HL-60/S4 treated with phorbol 12-myristate 13-acetate at 8.2 ng/mL for 4 days and 3 days (cell line): ENCODE data around the gene ASMTL.
"Not testable (repeated sequence)": the region's sequence is repeated elsewhere in the genome, so short reads cannot be mapped to it uniquely, and the experiment has no call there.

Source experiments
- in situ Hi-C: fragments of 300-500 bp; cut with MboI; formaldehyde crosslinking; loops from 2 replicates; pipeline ENCODE4 v1.15.0; 2022; ENCODE audit warnings: low sequenced_read_pairs

Gene ASMTL

DNA sequence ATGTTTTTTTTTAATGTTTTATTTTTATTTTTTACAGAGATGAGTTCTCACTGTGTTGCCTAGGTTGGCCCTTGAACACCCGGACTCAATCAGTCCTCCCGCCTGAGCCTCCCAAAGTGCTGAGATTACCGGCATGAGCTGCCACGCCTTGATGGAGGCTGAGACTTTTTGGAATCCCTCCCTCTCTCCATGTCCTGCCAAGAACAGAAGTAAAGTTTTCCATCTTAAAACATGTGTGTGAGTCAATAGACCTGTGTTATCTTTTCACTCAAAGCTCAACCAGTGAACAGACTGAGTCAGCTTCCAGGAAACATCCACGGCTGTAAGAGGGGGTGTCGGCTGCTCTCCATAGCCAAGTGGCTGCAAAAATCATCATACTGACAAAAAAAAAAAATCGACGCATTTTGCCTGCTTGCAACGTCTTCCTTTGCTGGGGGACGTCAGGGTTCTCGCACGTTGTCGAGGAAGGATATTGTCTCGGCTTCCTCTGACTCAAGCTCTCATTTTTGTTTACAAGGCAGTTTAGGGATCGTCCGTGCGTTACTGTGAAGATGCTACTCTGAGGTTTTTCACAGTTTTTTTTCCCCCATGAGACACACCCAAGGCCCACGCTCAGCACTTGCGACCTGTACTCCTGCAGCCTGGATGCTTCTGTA is 10.0 kb upstream of the ASMTL start:
- in situ Hi-C loops, result loop anchor here (25.0 kb wide), 1 partner anchor 125 kb away; the partner anchor contains the start of gene AKAP17A

DNA sequence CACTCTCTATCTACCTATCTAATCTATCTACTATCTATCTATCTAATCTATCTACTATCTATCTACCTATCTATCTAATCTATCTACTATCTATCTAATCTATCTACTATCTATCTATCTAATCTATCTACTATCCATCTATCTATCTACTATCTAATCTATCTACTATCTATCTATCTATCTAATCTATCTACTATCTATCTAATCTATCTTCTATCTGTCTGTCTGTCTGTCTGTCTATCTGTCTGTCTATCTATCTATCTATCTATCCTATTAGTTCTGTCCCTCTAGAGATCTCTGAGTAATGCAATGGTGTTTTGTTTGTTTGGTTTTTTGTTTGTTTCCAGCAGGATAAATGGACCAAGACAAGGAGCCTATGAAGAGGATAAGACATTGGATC is 9.4 kb upstream of the ASMTL start:
- in situ Hi-C loops, result loop anchor here (25.0 kb wide), 1 partner anchor 125 kb away; the partner anchor contains the start of gene AKAP17A

DNA sequence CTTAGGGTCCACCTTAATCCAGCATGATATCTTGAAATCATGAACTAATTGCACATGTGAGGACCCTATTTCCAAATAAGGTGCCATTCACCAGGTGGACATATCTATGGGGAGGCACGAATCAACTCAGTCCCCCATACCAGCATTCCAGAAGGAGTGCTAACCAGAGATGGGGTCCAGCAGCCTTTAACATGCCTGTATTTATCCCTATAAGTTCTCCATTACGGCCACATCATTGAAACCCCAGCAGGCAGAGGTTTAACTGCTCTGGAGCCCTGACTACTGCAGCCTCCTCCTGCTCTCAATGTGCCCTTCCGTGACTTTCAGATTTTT is 3.2 kb upstream of the ASMTL start:
- in situ Hi-C loops, result loop anchor here (25.0 kb wide), 1 partner anchor 131 kb away; the partner anchor contains the start of gene AKAP17A

DNA sequence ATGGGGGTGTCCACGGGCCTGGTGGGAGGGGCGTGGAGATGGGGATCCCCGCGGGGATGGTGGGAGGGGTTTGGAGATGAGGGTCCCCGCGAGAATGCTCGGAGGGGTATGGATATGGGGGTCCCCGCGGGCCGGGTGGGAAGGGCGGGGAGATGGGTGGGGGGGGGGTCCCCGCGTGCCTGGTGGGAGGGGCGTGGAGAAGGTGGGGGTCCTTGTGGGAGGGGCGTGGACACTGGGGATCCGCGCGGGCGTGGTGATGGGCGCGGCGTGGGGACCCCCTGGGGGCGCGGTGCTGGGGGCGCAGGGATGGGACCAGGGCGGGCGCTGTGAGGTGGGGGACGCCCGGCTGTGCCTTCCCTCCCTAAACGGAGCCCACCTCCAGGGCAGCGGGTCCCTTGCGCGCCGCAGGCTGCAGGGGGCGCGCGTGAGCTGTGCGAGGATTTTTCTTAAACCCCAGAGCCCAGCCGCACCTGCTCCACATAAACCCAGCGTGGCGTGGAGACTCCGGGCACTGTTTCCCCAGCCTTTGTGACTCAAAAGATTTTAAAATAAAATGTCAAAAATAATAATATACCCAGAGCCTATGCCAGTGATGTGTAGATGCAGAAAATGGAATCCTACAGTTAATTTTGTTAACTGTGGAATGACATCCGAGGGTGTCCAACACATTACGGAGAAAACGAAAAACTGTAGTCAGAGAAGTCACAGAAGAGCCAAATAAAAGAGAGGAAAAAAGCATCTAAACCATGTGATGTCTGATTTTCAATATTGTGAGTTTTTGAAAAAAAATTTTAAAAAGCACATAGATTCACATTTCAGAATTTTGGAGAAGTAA is 1.5 kb upstream of the ASMTL start:
- in situ Hi-C loops, result loop anchor here (25.0 kb wide), 1 partner anchor 133 kb away; the partner anchor contains the start of gene AKAP17A

DNA sequence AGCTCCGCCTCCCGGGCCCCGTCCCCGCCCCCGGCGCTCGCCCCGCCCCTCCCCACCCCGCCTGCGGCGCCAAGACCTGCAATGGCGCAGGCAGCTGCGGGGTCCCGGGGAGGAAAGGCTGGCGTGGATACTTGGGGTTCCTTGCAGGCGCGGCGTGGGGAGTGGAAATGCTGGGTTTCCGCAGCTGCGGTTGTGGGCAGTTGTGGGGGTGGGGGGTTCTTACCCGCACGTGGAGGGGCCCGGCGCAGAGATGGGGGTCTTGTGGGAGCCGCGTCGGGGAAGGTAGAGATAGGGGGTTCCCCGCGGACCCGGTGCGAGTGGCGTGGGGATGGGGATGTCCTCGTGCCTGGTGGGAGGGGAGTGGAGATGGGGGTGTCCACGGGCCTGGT is 680 bp upstream of the ASMTL start:
- in situ Hi-C loops, result loop anchor here (25.0 kb wide), 1 partner anchor 134 kb away; the partner anchor contains the start of gene AKAP17A

DNA sequence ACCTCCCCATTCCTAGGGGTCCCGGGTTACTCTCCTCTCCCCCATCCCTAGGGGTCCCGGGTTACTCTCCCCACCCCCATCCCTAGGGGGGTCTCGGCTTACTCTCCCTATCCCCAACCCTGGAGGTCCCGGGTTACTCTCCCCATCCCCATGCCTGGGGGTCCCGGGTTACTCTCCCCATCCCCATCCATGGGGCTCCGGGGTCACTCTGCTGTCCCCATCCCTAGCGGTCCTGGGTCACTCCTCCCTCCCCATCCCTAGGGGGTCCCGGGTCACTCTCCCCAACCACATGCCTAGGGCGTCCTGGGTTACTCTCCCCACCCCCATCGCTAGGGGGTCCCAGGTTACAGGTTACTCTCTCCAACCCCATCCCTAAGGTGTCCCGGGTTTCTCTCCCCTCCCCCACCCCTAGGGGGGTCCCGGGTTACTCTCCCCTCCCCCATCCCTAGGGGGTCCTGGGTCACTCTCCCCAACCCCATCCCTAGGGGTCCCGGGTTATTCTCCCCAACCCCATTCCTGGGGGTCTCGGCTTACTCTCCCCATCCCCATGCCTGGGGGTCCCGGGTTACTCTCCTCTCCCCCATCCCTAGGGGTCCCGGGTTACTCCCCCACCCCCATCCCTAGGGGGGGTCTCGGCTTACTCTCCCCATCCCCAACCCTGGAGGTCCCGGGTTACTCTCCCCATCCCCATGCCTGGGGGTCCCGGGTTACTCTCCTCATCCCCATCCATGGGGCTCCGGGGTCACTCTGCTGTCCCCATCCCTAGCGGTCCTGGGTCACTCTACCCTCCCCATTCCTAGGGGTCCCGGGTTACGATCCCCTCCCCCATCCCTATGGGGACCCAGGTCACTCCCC is 821 bp downstream of the ASMTL start:
- in situ Hi-C loops, result loop anchor here (25.0 kb wide), 1 partner anchor 135 kb away; the partner anchor contains the start of gene AKAP17A

DNA sequence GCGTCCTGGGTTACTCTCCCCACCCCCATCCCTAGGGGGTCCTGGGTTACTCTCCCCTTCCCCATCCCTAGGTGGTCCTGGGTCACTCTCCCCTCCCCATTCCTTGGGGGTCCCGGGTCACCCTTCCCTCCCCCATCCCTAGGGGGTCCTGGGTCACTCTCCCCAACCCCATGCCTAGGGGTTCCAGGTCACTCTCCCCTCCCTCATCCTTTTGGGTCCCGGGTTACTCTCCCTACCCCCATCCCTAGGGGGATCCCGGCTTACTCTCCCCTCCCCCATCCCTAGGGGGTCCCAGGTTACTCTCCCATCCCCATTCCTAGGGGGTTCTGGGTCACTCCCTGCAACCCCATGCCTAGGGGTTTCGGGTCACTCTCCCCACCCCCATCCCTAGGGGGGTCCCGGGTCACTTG is 1.5 kb downstream of the ASMTL start:
- in situ Hi-C loops, result loop anchor here (25.0 kb wide), 1 partner anchor 136 kb away; the partner anchor contains the start of gene AKAP17A

DNA sequence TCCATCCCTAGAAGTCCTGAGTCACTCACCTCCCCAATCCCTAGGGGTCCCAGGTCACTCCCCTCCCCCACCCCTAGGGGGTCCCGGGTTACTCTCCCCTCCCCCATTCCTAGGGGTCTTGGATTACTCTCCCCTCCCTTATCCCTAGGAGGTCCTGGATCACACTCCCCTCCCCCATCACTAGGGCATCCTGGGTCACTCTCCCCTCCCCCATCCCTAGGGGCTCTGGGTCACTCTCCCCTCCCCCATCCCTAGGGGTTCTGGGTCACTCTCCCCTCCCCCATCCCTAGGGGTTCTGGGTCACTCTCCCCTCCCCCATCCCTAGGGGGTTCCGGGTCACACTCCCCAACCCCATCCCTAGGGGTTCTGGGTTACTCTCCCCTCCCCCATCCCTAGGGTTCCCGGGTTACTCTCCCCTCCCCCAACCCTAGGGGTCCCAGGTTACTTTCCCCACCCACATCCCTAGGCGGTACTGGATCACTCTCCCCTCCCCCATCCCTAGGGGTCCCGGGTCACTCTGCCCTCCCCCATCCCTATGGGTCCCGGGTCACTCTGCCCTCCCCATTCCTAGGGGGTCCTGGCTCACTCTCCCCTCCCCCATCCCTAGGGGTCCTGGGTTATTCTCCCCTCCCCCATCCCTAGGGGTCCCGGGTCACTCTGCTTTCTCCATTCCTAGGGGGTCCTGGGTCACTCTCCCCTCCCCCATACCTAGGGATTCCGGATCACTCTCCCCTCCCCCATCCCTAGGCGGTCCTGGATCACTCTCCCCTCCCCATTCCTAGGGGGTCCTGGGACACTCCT is 2.1 kb downstream of the ASMTL start:
- in situ Hi-C loops, result loop anchor here (25.0 kb wide), 1 partner anchor 137 kb away; the partner anchor contains the start of gene AKAP17A

DNA sequence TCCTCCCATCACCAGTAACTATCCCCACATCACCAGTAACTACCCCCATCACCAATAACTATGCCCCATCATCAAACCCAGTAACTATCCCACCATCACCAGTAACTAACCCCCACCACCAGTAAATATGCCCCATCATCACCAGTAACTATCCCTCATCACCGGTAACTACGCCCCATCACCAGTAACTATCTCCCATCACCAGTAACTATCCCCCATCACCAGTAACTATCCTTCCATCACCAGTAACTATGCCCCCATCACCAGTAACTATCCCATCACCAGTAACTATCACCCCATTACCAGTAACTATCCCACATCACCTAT is 2.9 kb downstream of the ASMTL start:
- in situ Hi-C loops, result loop anchor here (25.0 kb wide), 1 partner anchor 138 kb away; the partner anchor contains the start of gene AKAP17A

DNA sequence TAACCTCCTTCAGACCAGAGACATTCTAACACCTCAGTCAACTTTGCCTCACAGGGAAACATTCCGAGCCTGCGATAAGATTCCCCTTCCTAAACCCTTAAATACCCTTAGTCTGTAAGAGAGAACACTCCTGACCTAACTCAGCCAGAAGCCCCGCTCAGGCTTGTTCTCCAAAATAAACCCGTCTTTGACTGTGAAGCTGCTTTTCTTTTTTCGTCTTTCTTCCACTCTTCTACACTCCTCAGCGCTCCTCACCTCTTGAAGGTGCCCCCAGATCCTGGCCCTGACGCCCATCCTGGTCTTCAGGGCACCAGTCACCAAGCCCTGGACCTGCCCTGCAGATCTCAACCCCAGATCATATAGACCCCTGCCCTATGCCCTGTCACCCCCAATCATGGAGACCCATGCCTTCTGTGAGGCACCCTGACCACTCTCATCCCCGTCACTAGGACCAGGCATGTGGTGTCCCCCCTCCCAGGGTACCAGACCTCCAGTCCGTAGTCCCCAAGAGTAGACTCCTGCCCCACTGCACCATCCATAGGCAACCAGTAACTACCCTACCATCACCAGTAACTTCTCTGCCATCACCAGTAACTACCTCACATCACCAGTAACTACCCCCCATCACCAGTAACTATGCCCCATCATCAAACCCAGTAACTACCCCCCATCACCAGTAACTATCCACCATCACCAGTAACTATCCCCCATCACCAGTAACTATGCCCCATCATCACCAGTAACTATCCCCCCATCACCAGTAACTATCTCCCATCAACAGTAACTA is 3.5 kb downstream of the ASMTL start:
- in situ Hi-C loops, result no loop called here

DNA sequence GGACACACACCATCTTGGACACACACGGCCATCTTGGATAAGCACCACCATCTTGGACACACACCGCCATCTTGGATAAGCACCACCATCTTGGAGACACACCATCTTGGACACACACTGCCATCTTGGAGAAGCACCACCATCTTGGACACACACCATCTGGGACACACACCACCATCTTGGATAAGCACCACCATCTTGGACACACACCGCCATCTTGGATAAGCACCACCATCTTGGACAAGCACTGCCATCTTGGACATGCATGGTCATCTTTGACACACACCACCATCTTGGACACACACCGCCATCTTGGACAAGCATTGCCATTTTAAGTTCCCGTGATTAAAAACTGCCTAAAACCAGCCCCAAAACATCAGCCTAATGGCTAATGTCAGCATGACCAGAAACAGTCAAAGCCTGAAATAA is 4.1 kb downstream of the ASMTL start:
- in situ Hi-C loops, result not testable (repeated sequence)

DNA sequence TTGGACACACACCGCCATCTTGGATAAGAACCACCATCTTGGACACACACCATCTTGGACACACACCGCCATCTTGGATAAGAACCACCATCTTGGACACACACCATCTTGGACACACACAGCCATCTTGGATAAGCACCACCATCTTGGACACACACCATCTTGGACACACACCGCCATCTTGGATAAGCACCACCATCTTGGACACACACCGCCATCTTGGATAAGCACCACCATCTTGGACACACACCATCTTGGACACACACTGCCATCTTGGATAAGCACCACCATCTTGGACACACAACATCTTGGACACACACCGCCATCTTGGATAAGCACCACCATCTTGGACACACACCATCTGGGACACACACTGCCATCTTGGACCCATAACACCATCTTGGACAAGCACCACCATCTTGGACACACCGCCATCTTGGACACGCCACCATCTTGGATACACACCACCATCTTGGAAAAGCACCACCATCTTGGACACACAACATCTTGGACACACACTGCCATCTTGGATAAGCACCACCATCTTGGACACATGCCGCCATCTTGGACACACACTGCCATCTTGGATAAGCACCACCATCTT is 4.6 kb downstream of the ASMTL start:
- in situ Hi-C loops, result not testable (repeated sequence)

DNA sequence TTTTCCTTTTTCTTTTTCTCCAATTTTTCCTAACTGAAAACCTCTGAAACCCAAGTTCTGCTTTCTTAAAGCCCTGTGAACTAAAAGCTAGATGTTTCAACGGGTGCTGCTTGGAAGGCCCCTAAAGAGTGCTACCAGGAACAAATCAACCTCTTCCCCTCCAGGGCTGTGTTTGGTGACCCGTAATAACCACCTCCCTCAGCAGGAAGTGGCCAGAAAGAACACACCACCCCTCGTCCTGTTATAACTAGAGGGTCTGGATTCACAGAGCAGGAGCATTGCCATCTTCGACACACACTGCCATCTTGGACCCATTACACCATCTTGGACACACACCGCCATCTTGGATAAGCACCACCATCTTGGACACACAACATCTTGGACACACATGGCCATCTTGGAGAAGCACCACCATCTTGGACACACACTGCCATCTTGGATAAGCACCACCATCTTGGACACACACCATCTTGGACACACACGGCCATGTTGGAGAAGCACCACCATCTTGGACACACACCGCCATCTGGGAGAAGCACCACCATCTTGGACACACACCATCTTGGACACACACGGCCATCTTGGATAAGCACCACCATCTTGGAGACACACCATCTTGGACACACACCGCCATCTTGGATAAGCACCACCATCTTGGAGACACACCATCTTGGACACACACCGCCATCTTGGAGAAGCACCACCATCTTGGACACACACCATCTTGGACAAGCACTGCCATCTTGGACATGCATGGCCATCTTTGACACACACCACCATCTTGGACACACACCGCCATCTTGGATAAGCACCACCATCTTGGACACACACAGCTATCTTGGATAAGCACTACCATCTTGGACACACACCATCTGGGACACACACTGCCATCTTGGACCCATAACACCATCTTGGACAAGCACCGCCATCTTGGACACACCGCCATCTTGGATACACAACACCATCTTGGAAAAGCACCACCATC is 5.4 kb downstream of the ASMTL start:
- in situ Hi-C loops, result not testable (repeated sequence)

DNA sequence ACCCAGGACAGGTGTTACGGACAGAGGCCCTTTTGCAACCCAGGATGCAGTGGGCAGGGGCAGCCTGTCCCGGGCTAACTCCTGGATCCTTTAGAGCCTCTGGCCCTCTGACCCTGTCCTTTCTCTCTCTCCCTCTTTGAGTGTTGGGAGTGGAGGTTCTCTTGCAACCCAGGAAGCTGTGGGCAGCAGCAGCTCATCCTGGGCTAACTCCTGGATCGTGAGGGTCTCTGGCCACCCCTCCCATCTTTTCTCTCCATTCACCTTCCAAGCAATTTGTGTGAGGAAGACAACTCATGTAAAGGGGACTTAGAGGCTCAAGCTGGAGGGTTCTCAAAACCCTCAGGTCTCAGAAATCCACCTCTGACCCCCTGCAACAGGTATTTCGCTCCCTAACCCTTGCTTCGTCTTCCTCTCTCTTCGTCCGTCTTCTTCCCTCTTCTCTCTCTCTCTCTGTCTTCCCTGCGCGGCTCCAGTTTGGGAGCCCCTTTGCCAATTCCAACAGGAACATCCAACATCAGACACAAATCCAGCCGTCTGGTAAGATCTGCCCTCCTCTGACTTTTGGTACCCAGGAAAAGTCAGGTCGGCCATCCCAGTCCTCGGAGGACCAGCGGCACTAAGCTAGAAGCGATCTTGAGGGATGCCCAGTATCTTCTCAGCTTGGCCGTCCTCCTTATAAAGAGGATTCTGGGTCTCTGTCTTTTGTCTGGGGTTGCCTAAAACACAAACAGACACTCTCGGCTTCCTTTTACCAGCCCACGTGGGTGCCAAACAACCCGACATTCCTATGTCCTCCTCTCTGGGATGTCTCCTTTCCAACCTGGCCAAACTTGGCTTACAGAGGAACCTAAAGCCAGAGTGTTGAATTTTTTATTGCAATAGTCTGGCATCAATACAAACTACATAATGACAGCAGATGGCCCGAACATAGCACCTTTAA is 7.9 kb downstream of the ASMTL start:
- in situ Hi-C loops, result no loop called here

DNA sequence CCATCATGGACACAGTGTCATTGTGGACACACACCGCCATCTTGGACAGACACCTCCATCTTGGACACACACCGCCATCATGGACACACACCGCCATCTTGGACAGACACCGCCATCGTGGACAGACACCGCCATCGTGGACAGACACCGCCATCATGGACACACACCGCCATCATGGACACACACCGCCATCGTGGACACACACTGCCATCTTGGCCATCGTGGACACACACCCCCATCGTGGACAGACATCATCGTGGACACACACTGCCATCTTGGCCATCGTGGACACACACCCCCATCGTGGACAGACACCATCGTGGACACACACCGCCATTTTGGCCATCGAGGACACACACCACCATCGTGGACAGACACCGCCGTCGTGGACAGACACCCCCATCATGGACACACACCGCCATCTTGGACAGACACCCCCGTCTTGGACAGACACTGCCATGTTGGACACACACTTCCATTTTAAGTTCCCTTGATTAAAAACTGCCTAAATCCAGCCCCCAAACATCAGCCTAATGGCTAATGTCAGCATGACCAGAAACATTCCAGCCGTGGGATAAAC is 9.1 kb downstream of the ASMTL start:
- in situ Hi-C loops, result no loop called here

DNA sequence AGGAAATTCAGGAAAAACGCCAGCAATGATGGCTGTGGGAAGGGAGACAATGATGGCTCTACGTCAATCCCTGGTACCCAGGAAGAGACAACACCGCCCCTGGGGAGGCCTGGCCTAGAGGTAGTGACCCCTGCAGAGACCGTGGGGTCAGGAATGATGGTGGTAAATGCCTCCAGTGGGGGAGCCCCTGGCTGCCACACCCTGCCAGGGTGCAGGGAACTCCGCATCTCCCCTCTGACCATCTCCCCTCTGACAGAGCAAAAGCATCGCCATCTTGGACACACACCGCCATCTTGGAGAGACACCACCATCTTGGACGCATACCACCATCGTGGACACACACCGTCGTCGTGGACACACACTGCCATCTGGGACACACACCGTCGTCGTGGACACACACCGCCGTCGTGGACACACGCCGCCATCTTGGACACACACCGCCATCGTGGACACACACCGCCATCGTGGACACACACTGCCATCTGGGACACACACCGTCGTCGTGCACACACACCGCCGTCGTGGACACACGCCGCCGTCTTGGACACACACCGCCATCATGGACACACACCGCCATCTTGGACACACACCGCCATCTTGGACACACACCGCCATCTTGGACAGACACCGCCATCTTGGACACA is 9.9 kb downstream of the ASMTL start:
- in situ Hi-C loops, result no loop called here
